Measurements from ENCODE around the gene ARHGEF12. TPM values are rescaled to one million over a fixed set of nuclear protein-coding genes. Genes with fewer than 3 reads are reported as not detected.

ARHGEF12 gene
- total and polyA plus RNA-seq, 2 experiments from 2014 or later: 9.0 to 38.9 TPM

DNA sequence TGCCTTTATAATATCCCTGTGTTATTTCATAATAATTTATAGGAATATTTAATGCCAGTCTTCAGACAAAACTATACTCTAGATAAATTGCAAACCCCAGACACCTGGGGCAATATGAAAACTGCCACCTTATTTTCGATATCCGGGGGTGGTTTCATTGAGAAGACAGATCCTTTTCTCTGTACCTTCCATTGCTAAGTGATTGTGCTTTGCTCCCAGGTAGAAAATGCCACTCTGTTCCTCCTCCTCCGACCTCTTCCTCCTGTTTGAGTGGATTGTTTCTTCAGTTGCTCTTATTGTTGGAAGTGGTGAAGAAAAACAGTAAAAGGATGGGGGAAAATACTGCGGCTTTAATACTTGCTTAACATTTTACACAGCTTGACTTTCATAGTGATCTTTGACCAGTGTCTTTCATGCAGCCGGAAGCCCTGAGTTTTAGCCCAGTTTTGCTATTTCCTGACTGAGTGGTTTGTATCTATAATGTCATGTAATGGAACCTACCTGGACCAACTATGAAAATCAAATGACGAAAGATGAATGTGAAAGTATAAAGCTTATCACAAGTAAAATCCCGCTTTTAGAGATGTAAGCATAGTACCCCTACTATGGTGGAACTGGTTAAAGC, 169.7 kb downstream of the ARHGEF12 start:
- TF ChIP-seq ZNF114 (CRISPR knock-in tag; IDR thresholded peaks at IDR 0.05) (no peak), JUNB (IDR thresholded peaks at IDR 0.05; ENCODE audit: unreplicated experiment) (no peak), NANOG (IDR thresholded peaks at IDR 0.05; ENCODE audit: borderline replicate concordance) (no peak), ZNF331 (CRISPR knock-in tag; IDR thresholded peaks at IDR 0.05; ENCODE audit: low read depth) (no peak), POLR2AphosphoS5 (IDR thresholded peaks at IDR 0.05; ENCODE audit: low read depth) (no peak), EZH2 (IDR thresholded peaks at IDR 0.05; ENCODE audit: low read depth, unreplicated experiment) (no peak)
- Histone ChIP-seq H3K4me1 (ENCODE audit: insufficient read depth) (peaks cover 36% of the 10 kb centered on the region), H3K79me2 (replicated peaks; ENCODE audit: insufficient read depth) (no peaks in the 10 kb centered on the region), H3K9me2 (ENCODE audit: insufficient read depth) (no peaks in the 10 kb centered on the region), H3F3A (replicated peaks; ENCODE audit: low read depth) (0 out of 2 replicates have a peak, but pooled peaks cover 3% of the 10 kb centered on the region), H3K27ac (ENCODE audit: low read depth) (no peak overlapping the region), H3K4me3 (no peak overlapping the region), H2AFZ (no peak overlapping the region), H4K20me1 (replicated peaks; ENCODE audit: insufficient read depth) (no peaks in the 10 kb centered on the region), H3K27me3 (ENCODE audit: insufficient read depth) (no peaks in the 10 kb centered on the region), H3K4me2 (no peak overlapping the region), H3K36me3 (ENCODE audit: insufficient read depth) (no peaks in the 10 kb centered on the region)
- Mint-ChIP-seq H3K4me3 (no peak overlapping the region), H3K27me3 (ENCODE audit: insufficient read depth, low read depth, poor library complexity) (peaks cover 16% of the 10 kb centered on the region), H3K9me3 (no peaks in the 10 kb centered on the region), H3K27ac (no peak overlapping the region), H3K36me3 (ENCODE audit: low read depth) (no peaks in the 10 kb centered on the region), H3K4me1 (peaks cover 35% of the 10 kb centered on the region)
- ATAC-seq (no peak), DNase-seq (ENCODE audit: low spot score) (no peak)

- H3K27ac ChIP-seq (ENCODE audit: low read depth): no peak overlapping the region
- 0 out of 2 replicates have a peak, but pooled peaks cover 3% of the 10 kb centered on the region for H3F3A ChIP-seq (replicated peaks; ENCODE audit: low read depth)
- H3K4me3 Mint-ChIP-seq: no peak overlapping the region
- no peaks in the 10 kb centered on the region for H3K9me2 ChIP-seq (ENCODE audit: insufficient read depth)
- H3K4me3 ChIP-seq: no peak overlapping the region
- no peaks in the 10 kb centered on the region for H3K9me3 Mint-ChIP-seq
- DNase-seq (ENCODE audit: low spot score): no peak
- no peak overlapping the region for H3K27ac Mint-ChIP-seq
- no peaks in the 10 kb centered on the region for H3K36me3 Mint-ChIP-seq (ENCODE audit: low read depth)
- TF ChIP-seq EZH2phosphoT487 (IDR thresholded peaks at IDR 0.05; ENCODE audit: unreplicated experiment) (no peak), POLR2AphosphoS5 (IDR thresholded peaks at IDR 0.05; ENCODE audit: low read depth) (no peak), ZNF114 (CRISPR knock-in tag; IDR thresholded peaks at IDR 0.05) (no peak), JUNB (IDR thresholded peaks at IDR 0.05; ENCODE audit: unreplicated experiment) (no peak), CREB1 (CRISPR knock-in tag; IDR thresholded peaks at IDR 0.05; ENCODE audit: low read depth) (no peak)
- TF ChIP-seq, protein P1, sequence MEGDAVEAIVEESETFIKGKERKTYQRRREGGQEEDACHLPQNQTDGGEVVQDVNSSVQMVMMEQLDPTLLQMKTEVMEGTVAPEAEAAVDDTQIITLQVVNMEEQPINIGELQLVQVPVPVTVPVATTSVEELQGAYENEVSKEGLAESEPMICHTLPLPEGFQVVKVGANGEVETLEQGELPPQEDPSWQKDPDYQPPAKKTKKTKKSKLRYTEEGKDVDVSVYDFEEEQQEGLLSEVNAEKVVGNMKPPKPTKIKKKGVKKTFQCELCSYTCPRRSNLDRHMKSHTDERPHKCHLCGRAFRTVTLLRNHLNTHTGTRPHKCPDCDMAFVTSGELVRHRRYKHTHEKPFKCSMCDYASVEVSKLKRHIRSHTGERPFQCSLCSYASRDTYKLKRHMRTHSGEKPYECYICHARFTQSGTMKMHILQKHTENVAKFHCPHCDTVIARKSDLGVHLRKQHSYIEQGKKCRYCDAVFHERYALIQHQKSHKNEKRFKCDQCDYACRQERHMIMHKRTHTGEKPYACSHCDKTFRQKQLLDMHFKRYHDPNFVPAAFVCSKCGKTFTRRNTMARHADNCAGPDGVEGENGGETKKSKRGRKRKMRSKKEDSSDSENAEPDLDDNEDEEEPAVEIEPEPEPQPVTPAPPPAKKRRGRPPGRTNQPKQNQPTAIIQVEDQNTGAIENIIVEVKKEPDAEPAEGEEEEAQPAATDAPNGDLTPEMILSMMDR (conservative IDR thresholded peaks at IDR 0.05; ENCODE audit: low read depth in 2 of 2): no peak
- TF ChIP-seq, protein P2, sequence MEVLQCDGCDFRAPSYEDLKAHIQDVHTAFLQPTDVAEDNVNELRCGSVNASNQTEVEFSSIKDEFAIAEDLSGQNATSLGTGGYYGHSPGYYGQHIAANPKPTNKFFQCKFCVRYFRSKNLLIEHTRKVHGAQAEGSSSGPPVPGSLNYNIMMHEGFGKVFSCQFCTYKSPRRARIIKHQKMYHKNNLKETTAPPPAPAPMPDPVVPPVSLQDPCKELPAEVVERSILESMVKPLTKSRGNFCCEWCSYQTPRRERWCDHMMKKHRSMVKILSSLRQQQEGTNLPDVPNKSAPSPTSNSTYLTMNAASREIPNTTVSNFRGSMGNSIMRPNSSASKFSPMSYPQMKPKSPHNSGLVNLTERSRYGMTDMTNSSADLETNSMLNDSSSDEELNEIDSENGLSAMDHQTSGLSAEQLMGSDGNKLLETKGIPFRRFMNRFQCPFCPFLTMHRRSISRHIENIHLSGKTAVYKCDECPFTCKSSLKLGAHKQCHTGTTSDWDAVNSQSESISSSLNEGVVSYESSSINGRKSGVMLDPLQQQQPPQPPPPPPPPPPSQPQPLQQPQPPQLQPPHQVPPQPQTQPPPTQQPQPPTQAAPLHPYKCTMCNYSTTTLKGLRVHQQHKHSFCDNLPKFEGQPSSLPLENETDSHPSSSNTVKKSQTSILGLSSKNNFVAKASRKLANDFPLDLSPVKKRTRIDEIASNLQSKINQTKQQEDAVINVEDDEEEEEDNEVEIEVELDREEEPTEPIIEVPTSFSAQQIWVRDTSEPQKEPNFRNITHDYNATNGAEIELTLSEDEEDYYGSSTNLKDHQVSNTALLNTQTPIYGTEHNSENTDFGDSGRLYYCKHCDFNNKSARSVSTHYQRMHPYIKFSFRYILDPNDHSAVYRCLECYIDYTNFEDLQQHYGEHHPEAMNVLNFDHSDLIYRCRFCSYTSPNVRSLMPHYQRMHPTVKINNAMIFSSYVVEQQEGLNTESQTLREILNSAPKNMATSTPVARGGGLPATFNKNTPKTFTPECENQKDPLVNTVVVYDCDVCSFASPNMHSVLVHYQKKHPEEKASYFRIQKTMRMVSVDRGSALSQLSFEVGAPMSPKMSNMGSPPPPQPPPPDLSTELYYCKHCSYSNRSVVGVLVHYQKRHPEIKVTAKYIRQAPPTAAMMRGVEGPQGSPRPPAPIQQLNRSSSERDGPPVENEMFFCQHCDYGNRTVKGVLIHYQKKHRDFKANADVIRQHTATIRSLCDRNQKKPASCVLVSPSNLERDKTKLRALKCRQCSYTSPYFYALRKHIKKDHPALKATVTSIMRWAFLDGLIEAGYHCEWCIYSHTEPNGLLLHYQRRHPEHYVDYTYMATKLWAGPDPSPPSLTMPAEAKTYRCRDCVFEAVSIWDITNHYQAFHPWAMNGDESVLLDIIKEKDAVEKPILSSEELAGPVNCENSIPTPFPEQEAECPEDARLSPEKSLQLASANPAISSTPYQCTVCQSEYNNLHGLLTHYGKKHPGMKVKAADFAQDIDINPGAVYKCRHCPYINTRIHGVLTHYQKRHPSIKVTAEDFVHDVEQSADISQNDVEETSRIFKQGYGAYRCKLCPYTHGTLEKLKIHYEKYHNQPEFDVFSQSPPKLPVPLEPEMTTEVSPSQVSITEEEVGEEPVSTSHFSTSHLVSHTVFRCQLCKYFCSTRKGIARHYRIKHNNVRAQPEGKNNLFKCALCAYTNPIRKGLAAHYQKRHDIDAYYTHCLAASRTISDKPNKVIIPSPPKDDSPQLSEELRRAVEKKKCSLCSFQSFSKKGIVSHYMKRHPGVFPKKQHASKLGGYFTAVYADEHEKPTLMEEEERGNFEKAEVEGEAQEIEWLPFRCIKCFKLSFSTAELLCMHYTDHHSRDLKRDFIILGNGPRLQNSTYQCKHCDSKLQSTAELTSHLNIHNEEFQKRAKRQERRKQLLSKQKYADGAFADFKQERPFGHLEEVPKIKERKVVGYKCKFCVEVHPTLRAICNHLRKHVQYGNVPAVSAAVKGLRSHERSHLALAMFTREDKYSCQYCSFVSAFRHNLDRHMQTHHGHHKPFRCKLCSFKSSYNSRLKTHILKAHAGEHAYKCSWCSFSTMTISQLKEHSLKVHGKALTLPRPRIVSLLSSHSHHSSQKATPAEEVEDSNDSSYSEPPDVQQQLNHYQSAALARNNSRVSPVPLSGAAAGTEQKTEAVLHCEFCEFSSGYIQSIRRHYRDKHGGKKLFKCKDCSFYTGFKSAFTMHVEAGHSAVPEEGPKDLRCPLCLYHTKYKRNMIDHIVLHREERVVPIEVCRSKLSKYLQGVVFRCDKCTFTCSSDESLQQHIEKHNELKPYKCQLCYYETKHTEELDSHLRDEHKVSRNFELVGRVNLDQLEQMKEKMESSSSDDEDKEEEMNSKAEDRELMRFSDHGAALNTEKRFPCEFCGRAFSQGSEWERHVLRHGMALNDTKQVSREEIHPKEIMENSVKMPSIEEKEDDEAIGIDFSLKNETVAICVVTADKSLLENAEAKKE (CRISPR knock-in tag; IDR thresholded peaks at IDR 0.05): no peak
- peaks cover 16% of the 10 kb centered on the region for H3K27me3 Mint-ChIP-seq (ENCODE audit: insufficient read depth, low read depth, poor library complexity)
- H3K36me3 ChIP-seq (ENCODE audit: insufficient read depth): no peaks in the 10 kb centered on the region
- peaks cover 7% of the 10 kb centered on the region for H3K4me1 ChIP-seq (ENCODE audit: insufficient read depth)
- no peak for ATAC-seq
- no peak overlapping the region for H3K4me2 ChIP-seq
- peaks cover 13% of the 10 kb centered on the region for H3K4me1 Mint-ChIP-seq
- H3K27me3 ChIP-seq (ENCODE audit: insufficient read depth): peaks cover 9% of the 10 kb centered on the region; the same call in 1 of the 2 replicates
- no peaks in the 10 kb centered on the region for H4K20me1 ChIP-seq (replicated peaks; ENCODE audit: insufficient read depth)
- no peaks in the 10 kb centered on the region for H3K79me2 ChIP-seq (replicated peaks; ENCODE audit: insufficient read depth)
- no peak overlapping the region for H2AFZ ChIP-seq
Observed at GRCh38 chr11:120509346-120510053, 173.3 kb downstream of the ARHGEF12 start.
